Kidney glomerular epithelial cell (primary cell): ENCODE results near the gene LHX4.
A peak's percentile ranks its signal among the peaks of the same experiment; 100 is the strongest.

Experiments
- DNase-seq: peaks from one replicate; lab custom pipeline; 2025; lab: John Stamatoyannopoulos, UW

The LHX4 gene

DNA sequence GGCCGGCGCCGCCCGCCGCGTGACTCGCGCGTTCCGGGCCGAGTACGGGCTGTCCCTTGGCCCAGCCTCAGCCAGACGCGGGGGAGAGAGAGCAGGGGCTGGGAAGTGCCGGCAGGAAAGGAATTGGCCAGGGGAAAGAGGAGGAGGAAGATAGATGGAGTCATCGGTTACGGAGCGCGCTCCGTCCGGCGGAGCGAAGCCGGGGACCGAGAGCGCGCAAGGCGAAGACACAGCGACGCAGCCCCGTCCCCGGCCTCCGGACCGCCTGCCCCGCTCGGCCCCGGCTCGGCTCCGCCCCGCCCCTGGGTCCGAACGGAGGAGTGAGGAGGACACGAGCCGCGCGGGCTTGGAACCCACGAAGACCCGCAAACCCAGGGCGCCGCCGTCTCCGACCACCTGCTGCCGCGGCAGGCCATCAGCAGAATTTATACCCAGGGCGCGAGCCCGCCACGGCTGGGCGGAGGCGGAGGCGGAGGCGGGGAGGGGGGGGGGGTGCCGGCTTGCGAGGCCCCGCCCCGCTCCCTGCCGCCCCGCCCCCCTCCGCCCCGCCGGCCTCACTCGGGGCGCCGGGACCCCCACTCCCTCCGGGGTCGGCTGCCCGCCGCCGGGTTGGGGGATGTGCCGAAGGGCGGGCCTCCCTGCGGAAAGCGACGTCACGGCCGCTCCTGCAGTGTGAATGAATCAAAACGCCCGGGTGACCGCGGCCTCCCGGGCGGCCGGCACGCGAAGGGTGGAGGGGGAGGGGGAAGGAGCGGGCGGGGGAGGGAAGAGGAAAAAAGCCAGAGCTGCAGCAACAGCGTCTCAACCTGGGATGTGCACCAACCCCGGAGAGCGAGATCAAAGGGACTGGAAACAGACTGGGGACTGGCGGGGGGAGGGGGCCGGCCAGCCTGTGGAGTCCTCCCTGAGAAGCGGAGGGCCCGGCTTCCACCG, at the start of gene LHX4:
Gene LHX4, plus strand, starts transcription at position 782 of the 933 bp plus-strand sequence. CDS start 266 bp downstream, outside the sequence.
- no peak for DNase-seq

DNA sequence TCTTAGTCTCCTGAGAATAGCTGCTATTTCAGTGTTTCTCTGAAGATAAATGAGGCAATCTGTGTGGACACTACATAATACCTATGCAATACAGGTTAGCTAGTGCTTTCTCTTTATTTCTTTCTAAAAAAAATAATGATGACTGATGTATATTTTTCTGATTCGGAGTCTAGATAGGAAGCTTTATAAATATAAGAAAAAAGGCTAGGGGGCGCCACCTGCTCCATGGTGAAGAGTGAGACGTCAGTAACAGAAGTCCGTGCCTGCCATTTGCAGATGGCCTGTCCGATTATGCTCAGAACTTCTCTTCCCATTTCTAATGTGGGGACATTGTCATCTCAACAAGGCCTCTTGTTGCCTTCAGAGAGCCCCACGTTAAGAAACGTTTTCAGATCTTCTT, 49.0 kb upstream of the LHX4 start:
- DNase-seq = no peak

DNA sequence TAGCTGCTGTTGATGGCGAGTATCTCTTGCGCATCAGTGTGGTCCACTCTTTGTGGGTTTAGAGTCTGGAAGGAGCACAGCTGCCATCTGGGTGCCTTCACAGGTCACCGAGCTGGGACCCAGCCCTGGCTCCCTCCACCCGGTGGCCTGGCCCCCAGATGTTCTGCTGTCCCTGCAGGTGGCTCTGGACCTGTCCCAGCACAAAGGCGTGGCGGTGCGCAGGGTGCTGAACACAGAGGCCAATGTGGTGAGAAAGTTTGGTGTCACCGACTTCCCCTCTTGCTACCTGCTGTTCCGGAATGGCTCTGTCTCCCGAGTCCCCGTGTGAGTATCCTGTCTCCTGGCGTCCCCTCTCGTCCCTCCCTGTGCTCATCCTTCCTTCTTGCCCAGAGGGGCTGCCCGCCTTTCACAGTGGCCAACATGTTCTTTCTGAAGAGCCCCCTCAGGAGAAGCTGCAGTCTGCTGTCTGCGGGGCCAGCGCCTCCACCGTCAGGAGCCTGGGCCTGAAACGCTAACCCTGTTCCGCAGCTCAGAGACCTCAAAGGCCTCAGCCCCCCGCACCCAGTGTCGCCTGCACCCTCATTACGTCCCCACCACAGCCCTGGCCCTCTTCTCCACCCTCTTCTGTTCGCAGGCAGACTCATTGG, 47.9 kb upstream of the LHX4 start:
- DNase-seq = no peak

DNA sequence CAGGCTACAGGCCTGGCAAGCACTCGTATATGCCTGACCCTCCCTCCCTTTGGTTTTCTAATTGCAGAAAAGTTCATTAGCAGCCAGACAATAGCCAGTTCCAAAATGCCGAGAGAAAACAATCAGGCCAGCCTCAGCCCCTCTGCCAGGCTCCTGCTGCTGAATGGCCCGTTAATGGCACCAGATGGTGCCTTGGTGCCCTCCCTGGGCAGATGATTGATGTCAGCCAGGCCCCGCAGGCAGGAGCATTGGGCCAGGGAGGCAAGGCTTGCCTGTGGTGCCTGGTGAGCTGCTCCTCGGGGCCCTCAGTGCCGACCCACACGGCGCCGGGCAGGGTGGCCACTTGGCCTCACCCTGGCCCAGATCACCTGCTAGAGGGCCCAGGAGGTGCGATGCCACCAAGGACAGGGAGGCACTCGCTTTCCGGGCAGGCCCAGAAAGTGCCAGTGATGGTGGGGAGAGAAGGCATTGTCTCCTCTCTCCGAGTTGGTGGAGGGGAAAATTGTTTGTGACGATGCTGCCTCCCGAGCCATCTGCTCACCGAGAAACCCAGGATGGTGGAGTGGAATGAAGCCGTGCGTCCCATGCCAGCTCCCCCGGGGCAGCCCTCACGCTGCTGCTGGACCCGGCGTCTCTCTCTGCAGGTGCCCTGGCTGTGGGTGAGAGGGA, 47.3 kb upstream of the LHX4 start:
- no peak for DNase-seq

DNA sequence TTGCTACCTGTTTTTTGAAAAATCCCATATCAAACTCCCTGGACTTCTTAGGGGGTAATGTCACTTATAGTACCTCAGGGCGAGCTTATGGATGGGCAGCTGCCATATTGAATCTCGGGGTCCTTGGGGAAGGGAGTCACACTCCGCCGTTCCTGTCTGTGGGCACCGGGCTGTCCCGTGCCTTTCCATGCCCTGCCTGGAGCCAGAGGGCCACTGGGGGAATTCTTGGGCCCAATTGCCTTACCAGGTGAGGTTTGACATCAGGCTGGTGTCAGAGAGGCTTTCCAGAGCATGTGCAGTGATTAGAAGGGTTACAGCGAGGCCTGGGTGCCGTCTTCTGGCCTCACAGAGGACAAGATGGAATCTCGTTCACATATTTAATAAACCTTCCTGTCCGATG, 46.6 kb upstream of the LHX4 start:
- DNase-seq = no peak

DNA sequence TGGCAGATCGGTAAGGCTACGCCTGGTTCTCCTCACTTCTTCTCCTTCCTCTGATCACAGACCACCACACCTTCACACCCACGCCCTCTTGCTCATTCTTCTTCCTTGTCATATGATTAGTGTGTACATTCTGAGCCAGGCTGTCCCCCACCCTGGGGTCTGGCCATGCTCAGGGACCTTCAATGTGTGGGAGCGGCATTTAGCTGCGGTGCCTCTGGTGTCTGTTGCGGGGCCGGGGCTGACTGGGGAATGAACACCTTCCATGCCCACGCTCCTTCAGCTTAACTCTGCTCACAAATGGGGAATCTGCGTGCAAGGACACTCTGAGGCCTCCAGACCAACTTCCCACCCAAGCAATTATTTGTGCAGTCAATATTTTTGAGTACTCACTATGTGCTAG, 46.0 kb upstream of the LHX4 start:
- DNase-seq = no peak

DNA sequence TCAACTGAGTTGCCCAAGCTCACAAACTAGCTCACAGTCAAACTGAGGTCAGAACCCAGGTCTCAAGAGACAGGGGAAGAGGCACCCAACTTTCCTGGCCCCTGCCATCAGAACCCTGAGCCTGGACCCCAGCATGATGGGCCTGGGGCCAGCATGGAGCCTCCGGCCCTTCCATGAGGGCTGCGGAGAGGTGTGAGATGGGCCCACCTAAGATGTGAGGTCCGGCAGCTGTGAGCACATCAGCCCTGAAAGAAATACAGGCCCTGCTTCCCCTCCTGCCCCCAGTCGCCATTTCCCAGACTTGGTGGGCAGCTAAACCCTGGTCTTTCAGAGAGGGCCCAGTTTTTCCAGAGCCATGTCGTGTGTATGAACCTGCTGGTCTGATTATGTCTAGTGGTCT, 44.8 kb upstream of the LHX4 start:
- no peak for DNase-seq

DNA sequence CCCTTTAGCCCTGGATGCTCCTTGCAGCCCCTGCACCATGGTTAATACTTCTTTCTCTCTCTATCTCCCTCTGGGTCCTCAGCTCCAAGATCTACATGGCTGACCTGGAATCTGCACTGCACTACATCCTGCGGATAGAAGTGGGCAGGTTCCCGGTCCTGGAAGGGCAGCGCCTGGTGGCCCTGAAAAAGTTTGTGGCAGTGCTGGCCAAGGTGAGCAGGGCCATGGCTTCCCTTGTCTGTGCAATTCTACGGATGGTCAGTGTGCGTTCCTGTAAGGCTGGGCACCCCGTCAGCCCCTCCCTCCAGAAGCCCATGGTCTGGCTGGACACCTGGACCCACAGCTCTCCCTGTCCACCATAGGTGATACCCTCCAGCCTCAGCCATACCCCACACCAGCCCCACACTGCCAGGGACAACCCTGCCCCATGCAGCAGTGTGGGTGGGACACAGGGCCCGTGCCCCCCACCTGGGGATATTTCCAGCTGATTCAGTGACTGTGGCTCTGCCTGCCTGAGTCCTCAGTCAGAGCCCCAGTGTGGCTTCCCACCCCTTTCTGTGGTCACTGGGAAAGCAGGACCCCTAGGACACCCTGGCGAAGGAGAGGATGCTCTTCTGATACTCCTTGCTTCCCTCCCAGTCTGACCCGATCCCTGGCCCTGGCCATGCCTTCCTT, 44.0 kb upstream of the LHX4 start:
- DNase-seq = no peak

DNA sequence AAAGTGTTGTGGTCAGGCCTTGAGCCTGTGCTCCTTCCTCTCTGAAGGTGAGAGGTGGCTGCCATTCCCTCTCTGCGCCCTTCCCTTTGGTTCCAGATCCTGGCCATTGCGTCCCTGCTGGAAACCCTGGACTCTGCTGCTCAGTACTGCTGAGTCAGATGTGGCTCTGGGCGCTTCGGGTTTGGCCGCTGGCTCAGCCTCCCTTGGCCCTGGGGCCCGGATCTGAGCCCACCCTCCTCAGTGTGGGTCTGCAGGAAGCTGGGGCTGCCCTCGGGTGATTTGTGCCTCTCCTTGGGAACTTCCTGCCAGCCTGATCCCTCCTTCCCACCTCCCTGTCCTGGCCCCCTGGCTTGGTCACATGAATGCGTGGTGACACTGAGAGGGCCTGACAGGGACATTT, 43.2 kb upstream of the LHX4 start:
- DNase-seq = no peak

DNA sequence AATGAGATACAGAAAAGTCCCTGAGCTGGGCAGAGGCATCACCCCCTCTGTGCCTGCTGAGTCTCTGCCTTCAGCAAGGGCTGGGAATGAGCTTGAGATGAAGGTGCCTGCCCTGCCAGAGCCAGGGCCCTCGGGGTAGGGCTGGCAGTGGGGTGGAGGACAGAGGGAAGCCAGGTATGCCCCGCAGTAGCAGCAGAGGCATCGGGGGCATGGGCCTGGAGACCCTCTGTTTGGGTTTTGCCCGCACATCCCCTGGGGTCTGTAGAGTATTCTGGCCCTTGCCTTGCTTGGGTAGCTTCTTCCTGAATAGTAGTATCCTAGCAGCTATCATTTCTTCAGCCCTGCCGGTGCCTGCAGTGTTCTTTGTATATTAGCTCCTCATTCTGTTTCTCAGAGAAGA, 42.4 kb upstream of the LHX4 start:
- DNase-seq = no peak

DNA sequence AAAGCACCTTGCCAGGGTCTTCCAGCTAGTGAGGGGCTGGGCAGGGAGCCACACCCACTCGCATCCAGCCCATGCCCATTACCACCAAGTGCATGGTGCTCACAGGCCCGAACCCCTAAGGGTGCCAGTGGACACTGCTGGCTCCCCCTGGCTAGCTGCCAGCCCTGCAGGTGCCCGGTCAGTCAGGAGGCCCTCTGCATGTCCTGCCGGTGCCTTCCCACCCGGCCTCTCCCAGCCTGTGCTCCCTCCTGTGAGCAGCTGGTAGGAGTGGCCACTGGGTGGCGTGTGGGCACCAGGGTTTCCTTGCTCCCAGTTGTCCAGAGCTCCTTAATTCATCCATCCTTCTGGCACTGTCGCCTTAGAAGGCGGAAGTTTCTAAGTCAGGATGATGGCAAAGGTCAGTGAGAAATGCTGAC, 42.0 kb upstream of the LHX4 start:
- peak; percentile 7 for DNase-seq

DNA sequence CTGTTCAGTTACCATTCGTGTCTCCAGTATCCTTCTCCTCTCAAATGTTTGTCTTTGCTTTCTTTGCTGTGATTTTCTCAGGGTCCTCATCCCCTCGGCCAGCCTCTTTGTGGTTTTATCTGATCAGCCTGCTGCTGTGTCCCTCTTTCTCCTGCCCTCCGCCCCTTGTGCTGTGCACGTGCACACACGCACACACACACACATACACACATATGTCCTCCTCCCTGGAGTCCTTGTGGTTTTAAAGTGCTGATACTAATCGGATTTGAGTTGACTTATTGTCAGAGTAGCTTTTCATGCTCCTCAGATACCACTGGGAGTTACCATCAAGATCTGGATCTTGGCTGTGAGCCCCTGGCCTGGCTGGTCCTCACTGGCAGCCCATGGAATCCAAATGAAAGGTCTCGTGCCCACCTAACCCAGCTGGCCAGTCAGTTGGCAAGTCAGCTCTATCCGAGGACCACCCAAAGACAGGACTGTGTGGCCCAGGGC, 41.3 kb upstream of the LHX4 start:
- no peak for DNase-seq

DNA sequence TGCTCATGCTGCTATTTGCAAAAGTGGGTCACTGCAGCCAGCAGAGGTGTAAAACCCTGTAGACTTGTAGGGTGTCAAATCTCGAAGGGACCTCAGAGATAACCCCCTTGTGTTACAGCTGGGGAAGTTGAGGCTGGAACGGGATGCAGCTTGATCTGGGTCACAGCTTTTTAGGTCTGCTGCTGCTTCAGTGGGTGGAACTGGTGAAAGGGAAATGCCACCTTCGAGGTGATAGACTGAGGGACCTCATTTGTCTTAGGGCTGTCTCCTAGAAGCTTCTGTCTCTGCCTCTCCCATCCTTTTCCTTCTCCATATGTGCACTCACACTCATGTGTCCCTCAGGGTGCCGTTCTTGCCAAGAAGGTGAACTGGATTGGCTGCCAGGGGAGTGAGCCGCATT, 40.0 kb upstream of the LHX4 start:
- DNase-seq = no peak

DNA sequence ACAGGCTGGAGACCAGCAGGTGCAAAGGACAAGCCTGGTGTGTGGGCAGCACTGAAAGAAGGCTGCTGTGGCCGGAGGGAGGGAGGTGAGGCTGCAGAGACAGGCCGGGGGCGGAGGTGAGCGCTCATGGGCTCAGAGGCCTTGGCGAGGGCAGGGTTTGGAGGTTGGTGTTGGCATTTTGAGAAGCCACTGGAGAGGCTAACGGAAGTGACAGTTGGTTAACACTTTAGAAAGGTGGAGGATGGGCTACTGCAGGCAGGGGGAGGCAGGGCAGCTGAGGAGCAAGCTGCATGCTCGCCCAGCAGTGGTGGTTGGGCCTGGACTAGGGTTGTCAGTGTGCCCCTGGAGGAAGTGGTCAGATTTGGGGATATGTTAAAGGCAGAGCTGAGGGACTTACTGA, 37.9 kb upstream of the LHX4 start:
- DNase-seq = no peak

DNA sequence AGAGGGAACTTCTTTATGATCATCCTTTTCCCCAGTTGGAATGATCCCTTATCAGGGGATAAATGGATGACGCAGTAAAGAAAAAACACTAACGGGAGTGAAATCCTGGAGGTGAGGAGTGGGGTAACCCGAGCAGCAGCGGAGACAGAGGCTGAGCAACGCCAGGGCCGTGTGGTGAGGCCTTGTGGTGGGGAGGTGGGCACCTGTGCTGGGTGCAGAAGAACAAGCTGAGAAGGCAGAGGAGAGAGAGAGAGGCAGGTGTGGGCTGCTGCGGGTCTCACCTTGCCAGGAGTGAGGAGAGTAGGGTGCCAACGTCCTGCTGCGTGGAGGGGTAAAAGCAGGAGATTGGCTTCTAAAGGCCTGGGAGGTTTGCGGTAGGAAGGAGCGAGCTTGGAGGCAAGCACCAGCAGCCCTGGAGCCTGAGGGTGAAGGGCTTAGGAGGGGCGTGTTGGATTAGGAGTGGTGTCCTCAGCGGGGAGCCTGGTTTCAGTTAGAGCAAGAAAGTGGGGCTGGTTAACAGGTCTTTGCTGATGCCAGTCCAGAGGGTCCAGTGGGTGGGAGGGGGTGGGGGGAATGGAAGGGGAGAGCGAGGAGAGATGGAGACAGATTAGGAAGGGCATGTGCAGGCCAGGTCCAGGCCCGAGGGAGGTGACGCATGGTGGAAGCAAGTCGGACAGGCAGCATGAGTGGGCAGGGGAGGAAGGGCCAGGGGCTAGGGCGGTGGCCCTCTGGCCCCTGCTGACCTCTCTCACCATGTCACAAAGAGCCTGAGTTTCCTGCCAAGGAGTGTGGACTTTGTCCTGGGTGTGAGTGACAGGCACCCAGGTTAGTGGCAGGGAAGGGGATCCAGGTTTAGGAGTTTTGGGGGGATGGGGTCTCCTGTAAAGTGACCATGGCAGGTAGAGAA, 36.7 kb upstream of the LHX4 start:
- no peak for DNase-seq

DNA sequence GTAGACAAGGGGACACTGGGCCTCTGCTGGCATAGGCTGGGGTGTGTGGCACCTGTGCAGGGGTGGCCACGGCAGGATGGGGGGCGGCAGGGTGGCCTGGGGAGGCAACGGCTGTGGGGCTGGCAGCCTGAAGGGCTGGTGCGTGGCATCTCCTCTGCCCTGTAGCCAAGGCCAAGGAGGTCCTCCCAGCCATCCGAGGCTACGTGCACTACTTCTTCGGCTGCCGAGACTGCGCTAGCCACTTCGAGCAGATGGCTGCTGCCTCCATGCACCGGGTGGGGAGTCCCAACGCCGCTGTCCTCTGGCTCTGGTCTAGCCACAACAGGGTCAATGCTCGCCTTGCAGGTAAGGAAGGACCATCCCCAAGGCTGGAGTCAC, 36.0 kb upstream of the LHX4 start:
- DNase-seq = no peak

DNA sequence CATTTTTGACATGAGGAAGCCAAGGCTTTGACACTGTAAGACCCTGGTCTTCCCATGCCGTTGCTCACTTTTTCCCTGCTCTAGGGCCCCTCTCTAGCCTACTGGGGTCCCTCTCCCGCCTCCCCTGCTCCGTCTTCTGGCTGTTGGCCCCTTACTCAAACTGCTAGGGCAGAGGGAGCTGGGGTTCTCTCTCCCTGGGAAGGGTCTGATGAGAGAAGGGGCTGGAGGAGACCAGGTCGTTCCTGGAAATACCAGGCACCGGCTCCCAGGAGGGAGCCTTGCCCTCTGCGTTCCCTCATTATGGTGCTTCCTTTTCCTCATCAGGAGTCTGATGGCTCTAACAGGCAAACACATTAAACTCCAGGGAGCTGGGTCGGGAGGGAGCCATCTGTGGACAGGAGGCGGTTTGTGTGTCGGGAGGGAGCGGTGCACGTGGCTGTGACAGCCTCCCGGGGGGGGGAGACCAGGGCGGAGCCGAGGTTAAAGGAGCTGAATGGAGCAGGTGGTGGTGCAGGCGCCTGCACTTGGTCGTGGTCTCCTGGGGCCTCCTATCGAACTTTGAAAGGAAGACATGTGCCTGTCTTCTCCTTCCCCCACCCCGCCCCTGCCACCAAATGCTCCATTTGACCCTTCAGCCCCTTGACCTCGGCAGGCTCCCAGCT, 35.4 kb upstream of the LHX4 start:
- DNase-seq = no peak

DNA sequence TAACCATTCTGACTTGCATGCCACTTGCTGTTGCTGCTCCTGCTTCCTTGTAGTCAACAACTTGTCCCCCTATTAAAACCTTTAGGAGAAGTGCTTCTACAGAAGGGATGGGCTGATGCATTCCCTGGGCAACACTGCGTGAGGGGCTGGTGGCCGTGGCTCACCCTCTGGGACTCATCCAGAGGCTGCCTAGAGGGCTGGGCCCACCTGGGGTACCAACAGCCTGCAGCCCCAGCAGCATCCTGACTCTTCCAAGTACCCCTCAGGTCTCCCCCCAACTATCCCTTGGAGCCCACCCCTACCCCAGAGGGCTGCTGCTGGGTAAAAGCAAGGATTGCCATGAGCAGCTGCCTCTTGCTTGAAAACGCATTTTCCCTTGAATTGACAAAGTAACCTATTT, 34.7 kb upstream of the LHX4 start:
- DNase-seq = no peak

DNA sequence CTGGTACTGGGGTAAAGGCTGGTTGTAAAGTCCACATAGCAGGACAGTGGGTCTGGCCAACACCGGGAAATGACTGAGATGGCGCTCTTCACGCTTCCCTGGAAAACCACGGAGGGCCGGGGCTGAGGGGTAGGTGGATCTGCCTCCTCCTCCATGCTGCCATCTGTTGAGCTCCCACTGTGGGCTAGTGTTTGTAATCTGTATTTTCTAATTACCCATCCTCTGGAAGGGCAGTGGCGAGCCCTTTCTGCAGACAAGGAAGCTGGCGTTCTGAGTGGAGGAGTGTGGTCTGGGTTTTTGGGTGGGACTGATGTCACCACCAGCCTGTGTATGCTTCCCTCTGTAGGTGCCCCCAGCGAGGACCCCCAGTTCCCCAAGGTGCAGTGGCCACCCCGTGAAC, 34.1 kb upstream of the LHX4 start:
- no peak for DNase-seq

DNA sequence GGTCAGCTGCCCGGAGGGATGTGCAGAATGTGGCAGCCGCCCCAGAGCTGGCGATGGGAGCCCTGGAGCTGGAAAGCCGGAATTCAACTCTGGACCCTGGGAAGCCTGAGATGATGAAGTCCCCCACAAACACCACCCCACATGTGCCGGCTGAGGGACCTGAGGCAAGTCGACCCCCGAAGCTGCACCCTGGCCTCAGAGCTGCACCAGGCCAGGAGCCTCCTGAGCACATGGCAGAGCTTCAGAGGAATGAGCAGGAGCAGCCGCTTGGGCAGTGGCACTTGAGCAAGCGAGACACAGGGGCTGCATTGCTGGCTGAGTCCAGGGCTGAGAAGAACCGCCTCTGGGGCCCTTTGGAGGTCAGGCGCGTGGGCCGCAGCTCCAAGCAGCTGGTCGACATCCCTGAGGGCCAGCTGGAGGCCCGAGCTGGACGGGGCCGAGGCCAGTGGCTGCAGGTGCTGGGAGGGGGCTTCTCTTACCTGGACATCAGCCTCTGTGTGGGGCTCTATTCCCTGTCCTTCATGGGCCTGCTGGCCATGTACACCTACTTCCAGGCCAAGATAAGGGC, 33.5 kb upstream of the LHX4 start:
- no peak for DNase-seq
